ENCODE measurements around the gene MSH3.

DNA sequence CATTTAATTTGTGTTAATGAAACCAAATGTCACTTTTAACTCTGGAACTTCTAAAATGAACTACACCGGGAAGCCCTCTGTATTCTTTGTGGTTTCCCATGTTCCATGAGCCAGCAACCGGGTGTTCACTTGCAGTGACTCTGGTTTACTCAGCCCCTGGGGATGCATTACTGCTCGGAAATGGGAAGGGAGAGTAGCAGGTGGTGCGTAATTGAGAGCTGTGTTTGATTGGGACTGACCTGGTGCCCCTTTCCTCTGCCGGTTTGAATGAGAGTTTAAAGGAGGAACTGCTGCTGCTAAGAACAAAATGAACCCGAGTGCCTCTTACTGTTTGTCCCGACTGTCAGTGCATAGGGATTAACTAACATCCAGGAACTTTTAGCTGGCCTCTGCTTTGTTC lies 100.4 kb downstream of the MSH3 start:
- TF ChIP-seq, protein P1, sequence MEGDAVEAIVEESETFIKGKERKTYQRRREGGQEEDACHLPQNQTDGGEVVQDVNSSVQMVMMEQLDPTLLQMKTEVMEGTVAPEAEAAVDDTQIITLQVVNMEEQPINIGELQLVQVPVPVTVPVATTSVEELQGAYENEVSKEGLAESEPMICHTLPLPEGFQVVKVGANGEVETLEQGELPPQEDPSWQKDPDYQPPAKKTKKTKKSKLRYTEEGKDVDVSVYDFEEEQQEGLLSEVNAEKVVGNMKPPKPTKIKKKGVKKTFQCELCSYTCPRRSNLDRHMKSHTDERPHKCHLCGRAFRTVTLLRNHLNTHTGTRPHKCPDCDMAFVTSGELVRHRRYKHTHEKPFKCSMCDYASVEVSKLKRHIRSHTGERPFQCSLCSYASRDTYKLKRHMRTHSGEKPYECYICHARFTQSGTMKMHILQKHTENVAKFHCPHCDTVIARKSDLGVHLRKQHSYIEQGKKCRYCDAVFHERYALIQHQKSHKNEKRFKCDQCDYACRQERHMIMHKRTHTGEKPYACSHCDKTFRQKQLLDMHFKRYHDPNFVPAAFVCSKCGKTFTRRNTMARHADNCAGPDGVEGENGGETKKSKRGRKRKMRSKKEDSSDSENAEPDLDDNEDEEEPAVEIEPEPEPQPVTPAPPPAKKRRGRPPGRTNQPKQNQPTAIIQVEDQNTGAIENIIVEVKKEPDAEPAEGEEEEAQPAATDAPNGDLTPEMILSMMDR (IDR thresholded peaks at IDR 0.05) = no peak
- TF ChIP-seq POLR2A (IDR thresholded peaks at IDR 0.05) = no peak
